Mesothelial cell of epicardium (in vitro differentiated cells): Measurements from ENCODE around the gene SORBS2. TPM values are rescaled to one million over a fixed set of nuclear protein-coding genes. Genes with fewer than 3 reads are reported as not detected.

Experiments used
- DNase-seq, 2 experiments: peaks; one replicate each; pipeline ENCODE4 v3.0.0; 2021; ENCODE audit warnings: low spot score in 2 of 2; ENCODE audit not compliant: unreplicated experiment in 2 of 2
- H3K27ac Mint-ChIP-seq: 2 replicates; pipeline ENCODE4 v1.8.0; 2021; ENCODE audit warnings: mixed read lengths
- H3K27me3 Mint-ChIP-seq: 2 replicates; pipeline ENCODE4 v1.8.0; 2021; ENCODE audit warnings: low read depth, mixed read lengths
- H3K36me3 Mint-ChIP-seq: 2 replicates; pipeline ENCODE4 v1.8.0; 2021; ENCODE audit warnings: mixed read lengths
- H3K4me1 Mint-ChIP-seq: 2 replicates; pipeline ENCODE4 v1.8.0; 2021; ENCODE audit warnings: mixed read lengths
- H3K4me3 Mint-ChIP-seq: 2 replicates; pipeline ENCODE4 v1.8.0; 2021; ENCODE audit warnings: mild to moderate bottlenecking, moderate library complexity, mixed read lengths
- H3K9me3 Mint-ChIP-seq: 2 replicates; pipeline ENCODE4 v1.8.0; 2021; ENCODE audit warnings: mixed read lengths
- CTCF ChIP-seq: fragments of 200-600 bp; sonication (generic); IDR thresholded peaks from one replicate; pipeline ENCODE4 v1.5.0; 2021; ENCODE audit warnings: antibody characterized with exemption; ENCODE audit not compliant: unreplicated experiment
- total RNA-seq: library from RNA; stranded (reverse); gene quantifications from 3 replicates; pipeline ENCODE4 v1.2.1, GENCODE V29; 2021

SORBS2 gene
- total RNA-seq, 1 donor from 2014 or later, result 11.0 TPM

GRCh38 chr4:185538806-185539205 lies 273.2 kb downstream of the SORBS2 start:
- Mint-ChIP-seq H3K9me3 (no peaks in the 10 kb centered on the region), H3K4me1 (peaks cover 6% of the 10 kb centered on the region), H3K4me3 (no peak overlapping the region), H3K36me3 (no peaks in the 10 kb centered on the region), H3K27ac (no peak overlapping the region), H3K27me3 (peaks cover 40% of the 10 kb centered on the region)
- DNase-seq, result no peak
- TF ChIP-seq CTCF, result no peak

GRCh38 chr4:185536411-185536709 lies 275.6 kb downstream of the SORBS2 start:
- peaks cover 28% of the 10 kb centered on the region for H3K27me3 Mint-ChIP-seq
- H3K27ac Mint-ChIP-seq, result no peak overlapping the region
- H3K36me3 Mint-ChIP-seq, result no peaks in the 10 kb centered on the region
- H3K9me3 Mint-ChIP-seq, result no peaks in the 10 kb centered on the region
- TF ChIP-seq CTCF, result no peak
- H3K4me3 Mint-ChIP-seq, result peak overlapping the region; percentile 55
- H3K4me1 Mint-ChIP-seq, result peaks cover 6% of the 10 kb centered on the region
- no peak for DNase-seq

- peak overlapping the region; percentile 55 for H3K4me3 Mint-ChIP-seq
- no peak for DNase-seq
- no peaks in the 10 kb centered on the region for H3K9me3 Mint-ChIP-seq
- no peak overlapping the region for H3K27ac Mint-ChIP-seq
- peaks cover 23% of the 10 kb centered on the region for H3K27me3 Mint-ChIP-seq
- no peak for TF ChIP-seq CTCF
- H3K4me1 Mint-ChIP-seq, result peaks cover 6% of the 10 kb centered on the region
- no peaks in the 10 kb centered on the region for H3K36me3 Mint-ChIP-seq
Observed at GRCh38 chr4:185535612-185536410, 276.2 kb downstream of the SORBS2 start.
